ENCODE data around the gene GTF3C1. TPM values are rescaled to one million over a fixed set of nuclear protein-coding genes. Genes with fewer than 3 reads are reported as not detected.

GTF3C1 gene
- total and polyA plus RNA-seq, 2 of the 13 experiments (the other 11 are each of a cell fraction or from before 2014, with no cell fraction given), result 29.2 to 72.7 TPM

GRCh38 chr16:27528294-27528693 lies 21.4 kb downstream of the GTF3C1 start:
- Histone ChIP-seq H4K20me1 (ENCODE audit: insufficient read depth, low read length) (no peaks in the 10 kb centered on the region; the same call in 1 of the 2 replicates), H2AFZ (ENCODE audit: low read length) (no peak overlapping the region), H3K27me3 (ENCODE audit: control insufficient read depth in 1 of 2, insufficient read depth in 2 of 2, low read length in 2 of 2) (no peaks in the 10 kb centered on the region), H3K4me1 (ENCODE audit: insufficient read depth, low read length) (no peaks in the 10 kb centered on the region), H3K27ac (ENCODE audit: extremely low read length, insufficient read depth, low read length) (no peak overlapping the region), H3K4me2 (ENCODE audit: low read depth, low read length) (no peak overlapping the region), H3K79me2 (ENCODE audit: insufficient read depth, low read length) (no peaks in the 10 kb centered on the region), H3K9me3 (ENCODE audit: low read length) (no peaks in the 10 kb centered on the region), H3K9ac (ENCODE audit: insufficient read depth, low read depth, low read length) (no peak overlapping the region), H3K4me3 (replicated peaks in 1 of 3; ENCODE audit: insufficient read depth in 1 of 3, low read depth in 2 of 3, low read length in 3 of 3) (no peak overlapping the region), H3K36me3 (replicated peaks in 1 of 2; ENCODE audit: control insufficient read depth in 1 of 2, insufficient read depth in 2 of 2, low read length in 2 of 2) (peaks cover 44 to 95% of the 10 kb centered on the region in 2 experiments)
- BruUV-seq (replicated peaks), result no TSS peak
- intact Hi-C loops (cut with micrococcal nuclease; ENCODE audit: unreplicated experiment) (no loop called here), in situ Hi-C loops (cut with HindIII; ENCODE audit: extremely low pct_ligation_motif_present, low pct_unique_long_range_greater_than_20kb) (no loop called here)
- ChIA-PET CTCF (ENCODE audit: low intra/inter-chr PET ratio, low total read pairs) (no interaction called here), POLR2A (no interaction called here)
- 98% methylated on average over 4 of the region's 4 CpGs for WGBS (ENCODE audit: low lambda C conversion rate)
- no peak for TF ChIP-seq YEATS4 (CRISPR knock-in tag; IDR thresholded peaks at IDR 0.05; ENCODE audit: borderline replicate concordance)
- no peak for TF ChIP-seq ZNF788 (CRISPR knock-in tag; IDR thresholded peaks at IDR 0.05; ENCODE audit: borderline replicate concordance)
- no peak for TF ChIP-seq GTF2F1 (IDR thresholded peaks at IDR 0.05; ENCODE audit: low read length)
- no peak for TF ChIP-seq FOXA1 (IDR thresholded peaks at IDR 0.05)
- TF ChIP-seq FOXA1 (CRISPR knock-in tag; IDR thresholded peaks at IDR 0.05), result no peak
- TF ChIP-seq HCFC1 (IDR thresholded peaks at IDR 0.05; ENCODE audit: low read depth, low read length), result no peak
- TF ChIP-seq, protein P1, sequence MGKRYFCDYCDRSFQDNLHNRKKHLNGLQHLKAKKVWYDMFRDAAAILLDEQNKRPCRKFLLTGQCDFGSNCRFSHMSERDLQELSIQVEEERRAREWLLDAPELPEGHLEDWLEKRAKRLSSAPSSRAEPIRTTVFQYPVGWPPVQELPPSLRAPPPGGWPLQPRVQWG (CRISPR knock-in tag; IDR thresholded peaks at IDR 0.05; ENCODE audit: borderline replicate concordance, low read depth), result no peak
- TF ChIP-seq ZMYM2 (CRISPR knock-in tag; IDR thresholded peaks at IDR 0.05), result no peak
- no peak for TF ChIP-seq SRSF1 (optimal IDR thresholded peaks at IDR 0.05; ENCODE audit: low read depth, low read length)
- TF ChIP-seq KLF13 (CRISPR knock-in tag; IDR thresholded peaks at IDR 0.05), result no peak
- TF ChIP-seq SRY (CRISPR knock-in tag; IDR thresholded peaks at IDR 0.05), result no peak
- TF ChIP-seq, protein P2, sequence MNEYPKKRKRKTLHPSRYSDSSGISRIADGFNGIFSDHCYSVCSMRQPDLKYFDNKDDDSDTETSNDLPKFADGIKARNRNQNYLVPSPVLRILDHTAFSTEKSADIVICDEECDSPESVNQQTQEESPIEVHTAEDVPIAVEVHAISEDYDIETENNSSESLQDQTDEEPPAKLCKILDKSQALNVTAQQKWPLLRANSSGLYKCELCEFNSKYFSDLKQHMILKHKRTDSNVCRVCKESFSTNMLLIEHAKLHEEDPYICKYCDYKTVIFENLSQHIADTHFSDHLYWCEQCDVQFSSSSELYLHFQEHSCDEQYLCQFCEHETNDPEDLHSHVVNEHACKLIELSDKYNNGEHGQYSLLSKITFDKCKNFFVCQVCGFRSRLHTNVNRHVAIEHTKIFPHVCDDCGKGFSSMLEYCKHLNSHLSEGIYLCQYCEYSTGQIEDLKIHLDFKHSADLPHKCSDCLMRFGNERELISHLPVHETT (CRISPR knock-in tag; conservative IDR thresholded peaks at IDR 0.05), result no peak
- no peak for TF ChIP-seq MAZ (IDR thresholded peaks at IDR 0.05; ENCODE audit: borderline replicate concordance, low read depth, low read length)
- no peak for TF ChIP-seq MAZ (CRISPR knock-in tag; IDR thresholded peaks at IDR 0.05; ENCODE audit: low read depth)
- TF ChIP-seq ZZZ3 (CRISPR knock-in tag; IDR thresholded peaks at IDR 0.05; ENCODE audit: borderline replicate concordance), result no peak
- TF ChIP-seq ATAD3A (CRISPR knock-in tag; IDR thresholded peaks at IDR 0.05), result no peak
- TF ChIP-seq TSC22D2 (CRISPR knock-in tag; IDR thresholded peaks at IDR 0.05; ENCODE audit: borderline replicate concordance), result no peak
- no peak for DNase-seq (ENCODE audit: low spot score)
- ATAC-seq, result no peak
- no peak for FAIRE-seq

Measured in HepG2 (cell line).